Keratinocyte (primary cell): Measurements from ENCODE around the gene DPP7.

ENCODE experiments used
- CTCF ChIP-seq, 3 experiments: IDR thresholded peaks in 1 of 3; conservative IDR thresholded peaks in 1 of 3; optimal IDR thresholded peaks in 1 of 3; 2 replicates in 2 of 3; 3 replicates in 1 of 3; pipeline versions ENCODE3 to v1.5.1; 2011; ENCODE audit warnings: low read length in 3 of 3, mild to moderate bottlenecking in 3 of 3, moderate library complexity in 2 of 3, control low read depth in 1 of 3, inconsistent platforms in 1 of 3; ENCODE audit not compliant: insufficient read depth in 2 of 3; ENCODE audit errors: extremely low read depth in 1 of 3
- EZH2 ChIP-seq: IDR thresholded peaks from one replicate; pipeline ENCODE4 v1.6.1; 2012; ENCODE audit warnings: inconsistent platforms, mild to moderate bottlenecking, low read length, moderate library complexity

GRCh38 chr9:137116027-137116507 is 1.5 kb upstream of the DPP7 start:
- TF ChIP-seq CTCF (optimal IDR thresholded peaks at IDR 0.05 in 1 of 3, IDR thresholded peaks at IDR 0.05 in 1 of 3, conservative IDR thresholded peaks at IDR 0.05 in 1 of 3; ENCODE audit: extremely low read depth in 1 of 3, insufficient read depth in 2 of 3, low read length in 3 of 3) (no peak), EZH2 (no peak)
